Ovary (tissue), 9 donors: ENCODE data around the gene CACNA1C. TPM values are rescaled to one million over a fixed set of nuclear protein-coding genes. Genes with fewer than 3 reads are reported as not detected.

Source experiments
- DNase-seq, 5 donors: peaks; one replicate each; pipeline ENCODE4 v3.0.0-alpha.2; 2019 to 2020
- H3K27ac ChIP-seq, 2 donors: fragments of 200-600 bp; one replicate each; pipeline versions ENCODE4 v1.5.1 to v1.8.0; 2019 to 2022
- H3K27me3 ChIP-seq: fragments of 200-600 bp; one replicate; pipeline ENCODE4 v1.8.0; 2022
- H3K36me3 ChIP-seq: fragments of 200-600 bp; sonication (generic); one replicate; pipeline ENCODE4 v1.5.1; 2019
- H3K4me1 ChIP-seq: one replicate; pipeline ENCODE4 v1.8.1; 2013; ENCODE audit warnings: mild to moderate bottlenecking, moderate library complexity; ENCODE audit not compliant: insufficient read depth
- H3K4me3 ChIP-seq: fragments of 200-600 bp; sonication (generic); one replicate; pipeline ENCODE4 v1.5.1; 2017
- H3K9me3 ChIP-seq, 2 donors: fragments of 200-600 bp in 1 of 2; sonication (generic) in 1 of 2; one replicate each; pipeline versions ENCODE4 v1.5.1 to v1.8.1; 2013 to 2019; ENCODE audit warnings: mild to moderate bottlenecking in 1 of 2, moderate library complexity in 1 of 2
- CTCF ChIP-seq, 3 donors: fragments of 450-650 bp in 2 of 3; fragments of 200-600 bp in 1 of 3; IDR thresholded peaks; one replicate each; pipeline versions ENCODE4 v1.5.1 to v1.8.0; 2016 to 2022; ENCODE audit warnings: antibody characterized with exemption in 3 of 3, mild to moderate bottlenecking in 1 of 3
- EP300 ChIP-seq: sonication (generic); formaldehyde crosslinking; IDR thresholded peaks from one replicate; pipeline ENCODE4 v1.6.1; 2017; ENCODE audit warnings: antibody characterized with exemption
- POLR2A ChIP-seq: fragments of 450-650 bp; IDR thresholded peaks from one replicate; pipeline ENCODE4 v1.6.1; 2017; ENCODE audit warnings: antibody characterized with exemption, mild to moderate bottlenecking, moderate library complexity
- WGBS, 3 donors: extraction: QIAGEN DNeasy Blood & Tissue Kit in 1 of 3; methylation state at CpG; one replicate each; pipeline versions ENCODE4 v1.1.5 to v1.1.7; 2013 to 2017; 5-methylcytosine and 5-hydroxymethylcytosine counted together
- intact Hi-C, 4 donors: fragments of 100-400 bp; cut with DNase I; formaldehyde crosslinking; loops; one replicate each; pipeline versions ENCODE4 v1.11.0 to v1.15.1; 2022 to 2023
- polyA plus RNA-seq, 2 donors: library from polyadenylated mRNA; stranded (reverse); fragments of 200-250 nt in 1 of 2; fragments of 350-450 nt in 1 of 2; fragmentation: Illumina TruSeq in 1 of 2; extraction: RNeasy Lipid Tissue Mini Kit (QIAGEN cat#74804) in 1 of 2; gene quantifications; one replicate each; pipeline ENCODE4 v1.2.3, GENCODE V29; 2013 to 2014
- total RNA-seq, 7 donors: library from RNA; depleted of rRNA in 2 of 7; stranded (reverse); fragments of >200 nt in 2 of 7; fragmentation: NEBNext Ultra II Directional in 3 of 7; extraction: Animal tissue kit (Norgen Biotek cat#: 25700) in 3 of 7; gene quantifications; one replicate each; pipeline versions ENCODE4 v1.1.0 to v1.2.4, GENCODE V29; 2016 to 2023
- donor health status: DM: no; HTN: no; CAD: no; lungs with moderate emphysema.
- donor health status: DM: no; HTN: no; CAD: no.
- donor health status: Bipolar disorder and iron deficiency.
- donor health status: DM: yes; HTN: yes; CAD: no.
- donor health status: DM: no; HTN: no; CAD: no.
- donor health status: DM: yes; HTN: yes; CAD: no.

CACNA1C gene
- total and polyA plus RNA-seq, 9 donors: 2.2 to 8.3 (median 3.7) TPM

- Histone ChIP-seq H3K27me3 (no peaks in the 10 kb centered on the region), H3K4me1 (peaks cover 14% of the 10 kb centered on the region), H3K4me3 (no peak overlapping the region), H3K27ac (peak overlapping the region; percentile 51 to 76), H3K36me3 (no peaks in the 10 kb centered on the region), H3K9me3 (no peaks in the 10 kb centered on the region)
- peak; percentile 89 to 94 (median 91) for DNase-seq
- intact Hi-C loops: loop anchor here in 1 of 4 donors (10.0 kb wide), 1 partner anchor 109 kb away; the partner anchor contains the start of gene CACNA1C
- 2 to 5% (median 4%) methylated on average over 17 of the region's 17 CpGs for WGBS, 3 donors
- TF ChIP-seq EP300 (peak; percentile 58), POLR2A (no peak), CTCF (IDR thresholded peaks at IDR 0.05) (peak in 1 of 3 donors; percentile 20)
Observed at GRCh38 chr12:2163177-2163941, 110.6 kb downstream of the CACNA1C start.

- TF ChIP-seq POLR2A: no peak
- no peak for TF ChIP-seq CTCF (IDR thresholded peaks at IDR 0.05)
- TF ChIP-seq EP300: no peak
- Histone ChIP-seq H3K27me3 (no peaks in the 10 kb centered on the region), H3K27ac (peak overlapping the region in 1 of 2 donors; percentile 76), H3K9me3 (no peaks in the 10 kb centered on the region), H3K4me1 (peaks cover 14% of the 10 kb centered on the region), H3K36me3 (no peaks in the 10 kb centered on the region), H3K4me3 (no peak overlapping the region)
- DNase-seq: no peak
- intact Hi-C loops: loop anchor here in 1 of 4 donors (10.0 kb wide), 1 partner anchor 110 kb away; the partner anchor contains the start of gene CACNA1C
Observed at GRCh38 chr12:2165021-2165420, 112.2 kb downstream of the CACNA1C start.

GRCh38 chr12:2165927-2166326 is 113.1 kb downstream of the CACNA1C start:
- TF ChIP-seq EP300 (no peak), POLR2A (no peak), CTCF (IDR thresholded peaks at IDR 0.05) (no peak)
- Histone ChIP-seq H3K4me1 (peaks cover 14% of the 10 kb centered on the region), H3K36me3 (no peaks in the 10 kb centered on the region), H3K9me3 (no peaks in the 10 kb centered on the region), H3K27me3 (no peaks in the 10 kb centered on the region), H3K27ac (no peak overlapping the region), H3K4me3 (no peak overlapping the region)
- intact Hi-C loops: loop anchor here in 1 of 4 donors (10.0 kb wide), 1 partner anchor 111 kb away; the partner anchor contains the start of gene CACNA1C
- no peak for DNase-seq
- WGBS, 3 donors: 69 to 79% (median 74%) methylated on average over 3 of the region's 3 CpGs

GRCh38 chr12:2166696-2167095 is 113.9 kb downstream of the CACNA1C start:
- Histone ChIP-seq H3K36me3 (no peaks in the 10 kb centered on the region), H3K4me3 (no peak overlapping the region), H3K4me1 (peaks cover 14% of the 10 kb centered on the region), H3K9me3 (no peaks in the 10 kb centered on the region), H3K27me3 (no peaks in the 10 kb centered on the region), H3K27ac (no peak overlapping the region)
- 91 to 94% (median 93%) methylated on average over 5 of the region's 5 CpGs for WGBS, 3 donors
- TF ChIP-seq POLR2A: no peak
- TF ChIP-seq EP300: no peak
- intact Hi-C loops: loop anchor here in 1 of 4 donors (10.0 kb wide), 1 partner anchor 112 kb away; the partner anchor contains the start of gene CACNA1C
- no peak for DNase-seq

- no peaks in the 10 kb centered on the region for H3K27me3 ChIP-seq
- no peak overlapping the region for H3K4me3 ChIP-seq
- TF ChIP-seq POLR2A (no peak), CTCF (IDR thresholded peaks at IDR 0.05) (no peak), EP300 (no peak)
- H3K9me3 ChIP-seq: no peaks in the 10 kb centered on the region
- peaks cover 12% of the 10 kb centered on the region for H3K4me1 ChIP-seq
- H3K27ac ChIP-seq: no peak overlapping the region
- no peaks in the 10 kb centered on the region for H3K36me3 ChIP-seq
- no peak for DNase-seq
- intact Hi-C loops: loop anchor here in 1 of 4 donors (10.0 kb wide), 1 partner anchor 112 kb away; the partner anchor contains the start of gene CACNA1C
Observed at GRCh38 chr12:2167231-2167630, 114.4 kb downstream of the CACNA1C start.
